ENCODE results near the gene SHISA8. TPM values are rescaled to one million over a fixed set of nuclear protein-coding genes. Genes with fewer than 3 reads are reported as not detected.

Gene SHISA8
- total RNA-seq, 1 experiment from 2014 or later = 2.4 TPM

GRCh38 chr22:41943661-41944209, 28.9 kb upstream of the SHISA8 start:
- H3K36me3 Mint-ChIP-seq = peaks cover 59% of the 10 kb centered on the region
- TF ChIP-seq ZNF138 (CRISPR knock-in tag; conservative IDR thresholded peaks at IDR 0.05) (no peak), TEAD1 (CRISPR knock-in tag; IDR thresholded peaks at IDR 0.05) (no peak)
- ATAC-seq = no peak
- CTCF ChIA-PET = interaction anchor here (0.6 to 10.0 kb wide), 4 partner anchors 12 to 247 kb away, joined by 3 to 143 read pairs (median 7); partner anchors contain the start of gene TNFRSF13C
- DNase-seq (ENCODE audit: low spot score) = no peak
- peak overlapping the region; percentile 62; the same call in 1 of the 2 replicates for H3K27ac Mint-ChIP-seq
- POLR2A ChIA-PET = interaction anchor here (0.7 kb wide), 1 partner anchor 126 kb away, joined by 6 read pairs; no protein-coding TSS in a partner anchor
- peak overlapping the region; percentile 34 for H3K4me3 Mint-ChIP-seq
- H3K9me3 Mint-ChIP-seq = no peaks in the 10 kb centered on the region
- peaks cover 41% of the 10 kb centered on the region for H3K4me1 Mint-ChIP-seq
- peaks cover 4% of the 10 kb centered on the region; the same call in 1 of the 2 replicates for H3K27me3 Mint-ChIP-seq (ENCODE audit: low read depth)

DNA sequence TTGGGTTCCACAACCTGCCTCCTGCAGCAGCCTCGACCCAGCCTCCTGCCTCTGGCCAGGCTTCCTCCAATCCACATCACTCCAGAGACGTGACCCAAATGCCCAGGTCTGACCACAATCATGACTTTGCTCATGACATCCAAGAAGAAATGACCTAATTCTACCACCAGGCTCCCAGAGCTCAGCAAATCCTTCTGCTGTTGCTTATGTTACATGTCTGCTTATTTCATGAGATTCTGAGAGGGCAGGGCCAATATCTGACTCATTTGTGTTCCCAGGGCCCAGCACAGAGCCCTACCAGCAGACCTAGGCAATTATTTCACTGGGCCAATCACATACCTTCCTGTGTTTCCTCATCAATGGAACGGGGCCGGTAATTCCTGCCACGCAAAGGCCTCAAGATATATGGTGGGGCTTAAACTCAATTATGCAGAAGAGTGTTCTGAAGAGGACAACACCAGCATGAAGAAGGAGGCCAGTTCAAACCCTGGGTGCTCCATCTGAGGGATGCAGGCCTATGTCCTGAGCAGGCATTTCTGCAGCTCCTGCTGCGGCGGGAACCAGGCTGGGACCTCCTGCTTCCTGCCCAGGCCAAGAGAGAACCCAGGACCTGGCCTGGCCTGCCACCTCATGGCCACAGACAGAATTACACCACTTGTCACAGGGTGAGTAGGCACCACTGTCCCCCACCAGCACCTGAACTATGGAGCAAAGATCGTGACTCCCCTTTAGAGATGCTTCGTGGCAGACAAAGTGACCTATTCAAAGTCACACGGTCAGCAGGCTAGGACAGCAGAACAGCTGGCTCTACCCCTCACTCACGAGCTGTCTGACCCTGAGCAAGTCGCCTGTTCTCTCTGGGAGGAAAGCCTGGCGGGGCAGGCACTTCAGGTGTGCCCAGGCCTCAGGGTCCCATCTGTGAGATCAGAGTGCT, 26.2 kb upstream of the SHISA8 start:
- H3K4me3 Mint-ChIP-seq = no peak overlapping the region
- no peaks in the 10 kb centered on the region for H3K9me3 Mint-ChIP-seq
- ChIA-PET CTCF (interaction anchor here (0.6 to 10.0 kb wide), 39 partner anchors 10 to 276 kb away, joined by 3 to 143 read pairs (median 4); partner anchors contain the start of genes CCDC134, NDUFA6, SMDT1 and SMIM45), POLR2A (interaction anchor here (0.6 kb wide), 1 partner anchor 34 kb away, joined by 3 read pairs; no protein-coding TSS in a partner anchor)
- H3K4me1 Mint-ChIP-seq = peaks cover 29% of the 10 kb centered on the region
- DNase-seq (ENCODE audit: low spot score) = peak; percentile 91
- peak; percentile 87 for ATAC-seq
- peak overlapping the region; percentile 0; the same call in 1 of the 2 replicates for H3K27ac Mint-ChIP-seq
- no peaks in the 10 kb centered on the region for H3K27me3 Mint-ChIP-seq (ENCODE audit: low read depth)
- H3K36me3 Mint-ChIP-seq = peaks cover 70% of the 10 kb centered on the region
- TF ChIP-seq, protein P1, sequence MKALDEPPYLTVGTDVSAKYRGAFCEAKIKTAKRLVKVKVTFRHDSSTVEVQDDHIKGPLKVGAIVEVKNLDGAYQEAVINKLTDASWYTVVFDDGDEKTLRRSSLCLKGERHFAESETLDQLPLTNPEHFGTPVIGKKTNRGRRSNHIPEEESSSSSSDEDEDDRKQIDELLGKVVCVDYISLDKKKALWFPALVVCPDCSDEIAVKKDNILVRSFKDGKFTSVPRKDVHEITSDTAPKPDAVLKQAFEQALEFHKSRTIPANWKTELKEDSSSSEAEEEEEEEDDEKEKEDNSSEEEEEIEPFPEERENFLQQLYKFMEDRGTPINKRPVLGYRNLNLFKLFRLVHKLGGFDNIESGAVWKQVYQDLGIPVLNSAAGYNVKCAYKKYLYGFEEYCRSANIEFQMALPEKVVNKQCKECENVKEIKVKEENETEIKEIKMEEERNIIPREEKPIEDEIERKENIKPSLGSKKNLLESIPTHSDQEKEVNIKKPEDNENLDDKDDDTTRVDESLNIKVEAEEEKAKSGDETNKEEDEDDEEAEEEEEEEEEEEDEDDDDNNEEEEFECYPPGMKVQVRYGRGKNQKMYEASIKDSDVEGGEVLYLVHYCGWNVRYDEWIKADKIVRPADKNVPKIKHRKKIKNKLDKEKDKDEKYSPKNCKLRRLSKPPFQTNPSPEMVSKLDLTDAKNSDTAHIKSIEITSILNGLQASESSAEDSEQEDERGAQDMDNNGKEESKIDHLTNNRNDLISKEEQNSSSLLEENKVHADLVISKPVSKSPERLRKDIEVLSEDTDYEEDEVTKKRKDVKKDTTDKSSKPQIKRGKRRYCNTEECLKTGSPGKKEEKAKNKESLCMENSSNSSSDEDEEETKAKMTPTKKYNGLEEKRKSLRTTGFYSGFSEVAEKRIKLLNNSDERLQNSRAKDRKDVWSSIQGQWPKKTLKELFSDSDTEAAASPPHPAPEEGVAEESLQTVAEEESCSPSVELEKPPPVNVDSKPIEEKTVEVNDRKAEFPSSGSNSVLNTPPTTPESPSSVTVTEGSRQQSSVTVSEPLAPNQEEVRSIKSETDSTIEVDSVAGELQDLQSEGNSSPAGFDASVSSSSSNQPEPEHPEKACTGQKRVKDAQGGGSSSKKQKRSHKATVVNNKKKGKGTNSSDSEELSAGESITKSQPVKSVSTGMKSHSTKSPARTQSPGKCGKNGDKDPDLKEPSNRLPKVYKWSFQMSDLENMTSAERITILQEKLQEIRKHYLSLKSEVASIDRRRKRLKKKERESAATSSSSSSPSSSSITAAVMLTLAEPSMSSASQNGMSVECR (CRISPR knock-in tag; IDR thresholded peaks at IDR 0.05; ENCODE audit: borderline replicate concordance) = no peak
- TF ChIP-seq FOXK1 (CRISPR knock-in tag; IDR thresholded peaks at IDR 0.05) (no peak), ERG (CRISPR knock-in tag; IDR thresholded peaks at IDR 0.05) (no peak), ZNF121 (CRISPR knock-in tag; IDR thresholded peaks at IDR 0.05) (peak; percentile 92), ZBTB21 (CRISPR knock-in tag; IDR thresholded peaks at IDR 0.05; ENCODE audit: borderline replicate concordance) (0 out of 2 replicates have a peak, but pooled peaks have one; percentile 37), SMAD3 (CRISPR knock-in tag; IDR thresholded peaks at IDR 0.05; ENCODE audit: borderline replicate concordance) (no peak), ZNF138 (CRISPR knock-in tag; conservative IDR thresholded peaks at IDR 0.05) (no peak), CREB1 (CRISPR knock-in tag; IDR thresholded peaks at IDR 0.05) (no peak), NFATC4 (CRISPR knock-in tag; IDR thresholded peaks at IDR 0.05) (no peak), ZNF416 (CRISPR knock-in tag; IDR thresholded peaks at IDR 0.05) (no peak), HMGA2 (CRISPR knock-in tag; IDR thresholded peaks at IDR 0.05) (no peak), NR2C2 (CRISPR knock-in tag; IDR thresholded peaks at IDR 0.05) (no peak), TCF7 (CRISPR knock-in tag; IDR thresholded peaks at IDR 0.05; ENCODE audit: low read depth) (no peak), ESRRA (CRISPR knock-in tag; IDR thresholded peaks at IDR 0.05; ENCODE audit: borderline replicate concordance) (no peak), USF1 (CRISPR knock-in tag; IDR thresholded peaks at IDR 0.05) (no peak)
- TF ChIP-seq, protein P2, sequence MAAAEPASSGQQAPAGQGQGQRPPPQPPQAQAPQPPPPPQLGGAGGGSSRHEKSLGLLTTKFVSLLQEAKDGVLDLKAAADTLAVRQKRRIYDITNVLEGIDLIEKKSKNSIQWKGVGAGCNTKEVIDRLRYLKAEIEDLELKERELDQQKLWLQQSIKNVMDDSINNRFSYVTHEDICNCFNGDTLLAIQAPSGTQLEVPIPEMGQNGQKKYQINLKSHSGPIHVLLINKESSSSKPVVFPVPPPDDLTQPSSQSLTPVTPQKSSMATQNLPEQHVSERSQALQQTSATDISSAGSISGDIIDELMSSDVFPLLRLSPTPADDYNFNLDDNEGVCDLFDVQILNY (CRISPR knock-in tag; IDR thresholded peaks at IDR 0.05) = 0 out of 2 replicates have a peak, but pooled peaks have one; percentile 23
- TF ChIP-seq, protein P3, sequence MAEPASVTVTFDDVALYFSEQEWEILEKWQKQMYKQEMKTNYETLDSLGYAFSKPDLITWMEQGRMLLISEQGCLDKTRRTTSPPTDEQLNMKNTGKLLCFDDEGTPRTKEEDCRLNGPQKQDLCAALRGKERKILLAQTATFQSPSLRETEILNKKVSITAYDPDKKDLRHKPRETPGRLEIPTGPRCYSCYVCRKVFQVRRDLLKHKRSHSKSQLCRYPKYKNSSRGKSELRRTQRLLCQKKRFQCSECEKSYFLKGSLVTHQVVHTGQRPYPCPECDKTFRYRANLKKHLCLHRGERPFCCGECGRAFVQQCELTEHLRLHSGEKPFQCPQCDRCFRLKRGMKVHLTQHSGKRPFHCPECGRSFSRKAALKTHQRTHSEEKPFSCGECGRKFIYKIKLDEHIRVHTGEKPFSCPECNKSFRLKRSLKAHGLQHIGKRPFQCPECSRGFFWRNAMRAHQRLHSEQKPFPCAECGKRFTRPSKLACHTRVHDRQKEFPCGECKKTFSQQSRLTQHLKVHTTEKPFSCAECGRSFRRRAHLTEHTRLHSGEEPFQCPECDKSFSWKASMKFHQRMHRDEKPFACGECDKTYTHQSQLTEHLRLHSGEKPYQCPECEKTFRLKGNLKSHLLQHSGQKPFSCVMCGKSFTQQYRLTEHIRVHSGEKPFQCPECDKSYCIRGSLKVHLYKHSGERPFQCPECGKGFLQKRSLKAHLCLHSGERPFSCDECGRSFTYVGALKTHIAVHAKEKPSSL (CRISPR knock-in tag; conservative IDR thresholded peaks at IDR 0.05) = no peak
- TF ChIP-seq, protein P4, sequence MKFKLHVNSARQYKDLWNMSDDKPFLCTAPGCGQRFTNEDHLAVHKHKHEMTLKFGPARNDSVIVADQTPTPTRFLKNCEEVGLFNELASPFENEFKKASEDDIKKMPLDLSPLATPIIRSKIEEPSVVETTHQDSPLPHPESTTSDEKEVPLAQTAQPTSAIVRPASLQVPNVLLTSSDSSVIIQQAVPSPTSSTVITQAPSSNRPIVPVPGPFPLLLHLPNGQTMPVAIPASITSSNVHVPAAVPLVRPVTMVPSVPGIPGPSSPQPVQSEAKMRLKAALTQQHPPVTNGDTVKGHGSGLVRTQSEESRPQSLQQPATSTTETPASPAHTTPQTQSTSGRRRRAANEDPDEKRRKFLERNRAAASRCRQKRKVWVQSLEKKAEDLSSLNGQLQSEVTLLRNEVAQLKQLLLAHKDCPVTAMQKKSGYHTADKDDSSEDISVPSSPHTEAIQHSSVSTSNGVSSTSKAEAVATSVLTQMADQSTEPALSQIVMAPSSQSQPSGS (CRISPR knock-in tag; IDR thresholded peaks at IDR 0.05; ENCODE audit: borderline replicate concordance, low read depth) = no peak

Data from WTC11 (cell line).